ENCODE data around the gene GPR160.
"Not testable (repeated sequence)": the region's sequence is repeated elsewhere in the genome, so short reads cannot be mapped to it uniquely, and the experiment has no call there.

The GPR160 gene

GRCh38 chr3:170037463-170038433 lies at the start of gene GPR160:
GPR160 (plus strand) TSS chr3:170037995; CDS start chr3:170083973, 45,978 bp downstream.
- DNase-seq (ENCODE audit: low read depth), result peak; percentile 72

- DNase-seq (ENCODE audit: low read depth), result no peak
Observed at GRCh38 chr3:169990431-169990830, 47.4 kb upstream of the GPR160 start.

DNA sequence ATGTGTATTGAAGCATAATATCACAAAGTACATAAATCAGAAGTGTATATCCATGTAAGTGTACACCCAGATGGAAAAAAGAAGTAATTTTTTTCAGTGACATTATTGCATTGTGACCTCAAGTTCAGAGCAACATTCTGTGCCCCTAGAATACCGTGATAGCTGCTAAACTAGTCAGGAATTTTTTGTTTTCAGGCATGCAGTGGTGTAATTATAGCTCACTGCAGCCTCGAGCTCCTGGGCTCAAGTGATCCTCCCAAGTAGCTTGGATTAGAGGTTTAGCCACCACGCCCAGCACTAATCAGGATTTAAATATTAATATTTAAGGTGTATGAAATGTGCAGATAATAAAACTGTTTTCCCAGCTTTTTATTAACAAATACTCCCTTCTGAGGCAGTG lies 45.6 kb upstream of the GPR160 start:
- no peak for DNase-seq (ENCODE audit: low read depth)

GRCh38 chr3:169992781-169993180 lies 45.0 kb upstream of the GPR160 start:
- DNase-seq (ENCODE audit: low read depth), result no peak

GRCh38 chr3:169993761-169994160 lies 44.0 kb upstream of the GPR160 start:
- DNase-seq (ENCODE audit: low read depth), result no peak

GRCh38 chr3:169996063-169996462 lies 41.7 kb upstream of the GPR160 start:
- DNase-seq (ENCODE audit: low read depth), result no peak

GRCh38 chr3:169998668-169999131 lies 39.1 kb upstream of the GPR160 start:
- DNase-seq (ENCODE audit: low read depth), result no peak

- no peak for DNase-seq (ENCODE audit: low read depth)
Observed at GRCh38 chr3:169999433-169999832, 38.4 kb upstream of the GPR160 start.

- no peak for DNase-seq (ENCODE audit: low read depth)
Observed at GRCh38 chr3:170000051-170000450, 37.7 kb upstream of the GPR160 start.

- no peak for DNase-seq (ENCODE audit: low read depth)
Observed at GRCh38 chr3:170002231-170002630, 35.6 kb upstream of the GPR160 start.

DNA sequence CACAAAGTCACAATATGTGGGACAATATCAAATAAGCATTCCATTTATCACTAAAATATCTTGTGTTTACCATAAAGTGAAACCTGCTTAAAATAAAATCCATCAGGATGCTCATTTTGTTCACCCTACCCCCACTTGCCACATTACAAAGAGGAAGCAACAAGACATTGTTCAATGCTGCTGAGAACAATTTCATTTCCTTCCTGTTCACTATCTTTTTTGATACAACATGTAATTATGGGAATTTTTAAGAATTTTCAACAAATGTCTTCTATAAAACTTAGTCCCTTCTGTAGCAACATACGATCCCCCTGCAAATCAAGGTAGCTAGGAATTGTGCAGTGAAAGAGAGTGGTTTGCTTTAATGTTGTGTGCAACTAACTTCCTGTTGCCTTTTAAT lies 34.9 kb upstream of the GPR160 start:
- no peak for DNase-seq (ENCODE audit: low read depth)

GRCh38 chr3:170003881-170004356 lies 33.9 kb upstream of the GPR160 start:
- no peak for DNase-seq (ENCODE audit: low read depth)

DNA sequence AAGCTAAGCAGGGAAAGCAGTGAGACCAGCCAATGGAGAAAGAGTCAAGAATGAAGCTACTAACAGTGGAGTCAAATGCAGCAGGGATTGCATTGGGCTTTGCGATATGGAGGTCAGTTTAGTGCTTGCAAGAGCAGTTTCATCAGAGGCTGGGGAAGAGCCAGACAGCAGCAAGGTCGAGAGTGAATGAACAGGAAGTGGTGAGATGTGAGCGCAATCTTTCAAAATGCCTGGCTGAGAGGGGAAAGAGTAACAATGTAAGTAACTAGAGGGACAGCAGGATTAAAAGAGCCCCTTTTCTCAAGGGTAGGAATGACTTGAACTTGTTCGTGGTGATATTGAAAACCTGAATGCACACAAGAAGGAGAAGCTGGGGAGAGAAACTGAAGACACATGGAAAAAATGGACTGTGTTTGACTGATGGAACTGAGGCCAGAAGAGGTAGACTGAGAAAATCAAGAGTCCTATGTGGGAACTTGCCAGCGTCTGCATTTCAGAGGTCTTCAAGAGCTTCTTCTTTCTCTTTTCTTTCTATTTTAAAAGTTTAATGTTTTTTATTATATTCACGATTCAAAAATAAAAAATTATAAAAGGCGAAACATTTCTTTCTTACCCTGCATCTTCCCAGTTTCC lies 30.6 kb upstream of the GPR160 start:
- no peak for DNase-seq (ENCODE audit: low read depth)

- no peak for DNase-seq (ENCODE audit: low read depth)
Observed at GRCh38 chr3:170010498-170010897, 27.3 kb upstream of the GPR160 start.

GRCh38 chr3:170012683-170013400 lies 25.0 kb upstream of the GPR160 start:
- no peak for DNase-seq (ENCODE audit: low read depth)

GRCh38 chr3:170016057-170016456 lies 21.7 kb upstream of the GPR160 start:
- DNase-seq (ENCODE audit: low read depth), result no peak

DNA sequence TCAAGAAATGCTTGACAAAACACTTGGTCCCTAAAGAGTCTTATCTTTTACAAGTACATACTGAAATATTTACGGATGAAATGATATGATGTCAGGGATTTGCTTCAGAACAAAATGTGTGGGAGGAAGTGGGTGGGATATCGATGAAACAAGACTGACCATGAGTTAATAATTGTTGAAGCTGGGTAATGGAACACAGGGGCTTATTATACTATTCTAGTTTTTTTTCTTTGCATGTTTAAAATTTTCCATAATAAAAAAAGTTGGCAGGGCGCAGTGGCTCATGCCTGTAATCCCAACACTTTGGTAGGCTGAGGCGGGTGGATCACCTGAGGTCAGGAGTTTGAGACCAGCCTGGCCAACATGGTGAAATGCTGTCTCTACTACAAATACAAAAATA lies 18.5 kb upstream of the GPR160 start:
- DNase-seq (ENCODE audit: low read depth), result not testable (repeated sequence)

DNA sequence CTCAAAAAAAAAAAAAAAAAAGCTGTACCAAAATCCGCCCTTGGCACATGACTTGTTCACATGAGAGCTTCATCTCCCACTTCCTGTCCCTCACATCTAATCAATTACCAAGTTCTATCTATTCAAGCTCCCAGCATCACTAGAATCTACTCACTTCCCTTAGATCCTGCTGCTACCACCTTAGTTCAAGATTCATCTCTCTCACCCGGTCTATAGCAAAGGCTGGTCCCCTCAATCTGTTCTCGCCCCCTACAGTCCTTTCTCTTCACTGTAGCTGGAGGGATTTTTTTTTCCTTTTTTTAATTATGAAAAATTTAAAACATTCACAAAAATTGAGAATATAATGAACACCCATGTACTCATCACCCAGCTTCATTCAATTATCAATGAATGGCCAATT lies 16.7 kb upstream of the GPR160 start:
- DNase-seq (ENCODE audit: low read depth), result no peak

GRCh38 chr3:170022336-170022735 lies 15.5 kb upstream of the GPR160 start:
- DNase-seq (ENCODE audit: low read depth), result no peak

- DNase-seq (ENCODE audit: low read depth), result no peak
Observed at GRCh38 chr3:170023165-170023564, 14.6 kb upstream of the GPR160 start.

DNA sequence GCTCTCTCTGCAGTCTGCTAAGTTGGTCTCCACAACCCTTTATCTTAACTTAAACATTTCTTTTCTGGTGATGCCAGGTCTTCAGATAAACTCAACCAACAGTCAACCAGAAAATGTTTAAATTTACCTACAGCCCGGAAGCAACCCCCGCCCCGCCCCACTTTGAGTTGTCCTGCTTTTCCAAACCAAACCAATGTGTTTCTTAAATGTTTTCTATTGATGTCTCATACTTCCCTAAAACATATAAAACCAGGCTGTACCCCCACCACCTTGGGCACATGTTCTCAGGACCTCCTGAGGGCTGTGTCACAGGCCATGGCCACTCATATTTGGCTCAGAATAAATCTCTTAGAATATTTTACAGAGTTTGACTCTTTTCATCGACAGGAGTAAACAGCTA lies 13.2 kb upstream of the GPR160 start:
- no peak for DNase-seq (ENCODE audit: low read depth)
